ENCODE data around the gene SEMA5A. TPM values are rescaled to one million over a fixed set of nuclear protein-coding genes. Genes with fewer than 3 reads are reported as not detected.

The SEMA5A gene
- total RNA-seq, 4 donors from 2014 or later: 15.0 to 81.0 (median 52.9) TPM

- 79% methylated on average over 2 of the region's 2 CpGs for WGBS, 2 donors (ENCODE audit: low coverage in 1 of 2)
- intact Hi-C loops (cut with DNase I; ENCODE audit: low total_unique reads): no loop called here
- Histone ChIP-seq H3K4me1 (no peaks in the 10 kb centered on the region), H3K36me3 (peaks cover 0 to 4% (median 0%) of the 10 kb centered on the region in 4 donors), H3K4me3 (no peak overlapping the region), H3K27me3 (no peaks in the 10 kb centered on the region), H3K27ac (no peak overlapping the region), H3K9me3 (no peaks in the 10 kb centered on the region)
- in situ Hi-C loops (cut with MboI; ENCODE audit: low pct_ligation_motif_present in 1 of 4, low pct_unique_long_range_greater_than_20kb in 1 of 4, low sequenced_read_pairs in 3 of 4): no loop called here
- DNase-seq: no peak
- TF ChIP-seq POLR2AphosphoS5 (IDR thresholded peaks at IDR 0.05) (no peak), CTCF (IDR thresholded peaks at IDR 0.05) (no peak), POLR2A (IDR thresholded peaks at IDR 0.05) (no peak), EP300 (IDR thresholded peaks at IDR 0.05; ENCODE audit: low read depth) (no peak)
Observed at GRCh38 chr5:9040475-9040874, 505.4 kb downstream of the SEMA5A start.

- H3K9me3 ChIP-seq: no peaks in the 10 kb centered on the region
- H3K36me3 ChIP-seq: no peaks in the 10 kb centered on the region
- H3K27me3 ChIP-seq: no peaks in the 10 kb centered on the region
- H3K4me1 ChIP-seq: no peaks in the 10 kb centered on the region
- no peak for DNase-seq
- in situ Hi-C loops (cut with MboI; ENCODE audit: low pct_ligation_motif_present in 1 of 4, low pct_unique_long_range_greater_than_20kb in 1 of 4, low sequenced_read_pairs in 3 of 4): no loop called here
- no peak overlapping the region for H3K27ac ChIP-seq
- TF ChIP-seq CTCF (IDR thresholded peaks at IDR 0.05) (no peak), EP300 (IDR thresholded peaks at IDR 0.05; ENCODE audit: low read depth) (no peak), POLR2A (IDR thresholded peaks at IDR 0.05) (no peak), POLR2AphosphoS5 (IDR thresholded peaks at IDR 0.05) (no peak)
- no peak overlapping the region for H3K4me3 ChIP-seq
- WGBS, 2 donors (ENCODE audit: low coverage in 1 of 2): 35 to 49% methylated on average over 3 of the region's 3 CpGs
- intact Hi-C loops (cut with DNase I; ENCODE audit: low total_unique reads): no loop called here
Observed at GRCh38 chr5:9037048-9037447, 508.8 kb downstream of the SEMA5A start.

GRCh38 chr5:9035346-9035745 lies 510.5 kb downstream of the SEMA5A start:
- no peaks in the 10 kb centered on the region for H3K36me3 ChIP-seq
- H3K4me3 ChIP-seq: no peak overlapping the region
- intact Hi-C loops (cut with DNase I; ENCODE audit: low total_unique reads): no loop called here
- H3K4me1 ChIP-seq: no peaks in the 10 kb centered on the region
- in situ Hi-C loops (cut with MboI; ENCODE audit: low pct_ligation_motif_present in 1 of 4, low pct_unique_long_range_greater_than_20kb in 1 of 4, low sequenced_read_pairs in 3 of 4): no loop called here
- no peaks in the 10 kb centered on the region for H3K9me3 ChIP-seq
- 69 to 78% methylated on average over 3 of the region's 3 CpGs for WGBS, 2 donors (ENCODE audit: low coverage in 1 of 2)
- DNase-seq: no peak
- no peak for TF ChIP-seq EP300 (IDR thresholded peaks at IDR 0.05; ENCODE audit: low read depth)
- no peak for TF ChIP-seq POLR2A (IDR thresholded peaks at IDR 0.05)
- no peak for TF ChIP-seq POLR2AphosphoS5 (IDR thresholded peaks at IDR 0.05)
- no peak for TF ChIP-seq CTCF (IDR thresholded peaks at IDR 0.05)
- no peak overlapping the region for H3K27ac ChIP-seq
- H3K27me3 ChIP-seq: no peaks in the 10 kb centered on the region

- Histone ChIP-seq H3K4me3 (no peak overlapping the region), H3K9me3 (no peaks in the 10 kb centered on the region), H3K27ac (no peak overlapping the region), H3K27me3 (no peaks in the 10 kb centered on the region), H3K36me3 (no peaks in the 10 kb centered on the region), H3K4me1 (no peaks in the 10 kb centered on the region)
- TF ChIP-seq POLR2AphosphoS5 (IDR thresholded peaks at IDR 0.05): no peak
- WGBS, 2 donors (ENCODE audit: low coverage in 1 of 2): 93% methylated on average over 1 of the region's 1 CpG; no CpG with 5 or more reads in 1 of the 2 donors
- no peak for DNase-seq
- in situ Hi-C loops (cut with MboI; ENCODE audit: low pct_ligation_motif_present in 1 of 4, low pct_unique_long_range_greater_than_20kb in 1 of 4, low sequenced_read_pairs in 3 of 4): no loop called here
- intact Hi-C loops (cut with DNase I; ENCODE audit: low total_unique reads): no loop called here
Observed at GRCh38 chr5:9034649-9035048, 511.2 kb downstream of the SEMA5A start.

GRCh38 chr5:9033524-9033923 lies 512.4 kb downstream of the SEMA5A start:
- no peaks in the 10 kb centered on the region for H3K27me3 ChIP-seq
- intact Hi-C loops (cut with DNase I; ENCODE audit: low total_unique reads): no loop called here
- TF ChIP-seq CTCF (IDR thresholded peaks at IDR 0.05): no peak
- no peak for TF ChIP-seq EP300 (IDR thresholded peaks at IDR 0.05; ENCODE audit: low read depth)
- H3K9me3 ChIP-seq: no peaks in the 10 kb centered on the region
- DNase-seq: no peak
- H3K27ac ChIP-seq: no peak overlapping the region
- no peaks in the 10 kb centered on the region for H3K36me3 ChIP-seq
- in situ Hi-C loops (cut with MboI; ENCODE audit: low pct_ligation_motif_present in 1 of 4, low pct_unique_long_range_greater_than_20kb in 1 of 4, low sequenced_read_pairs in 3 of 4): no loop called here
- no peak overlapping the region for H3K4me3 ChIP-seq
- 38 to 59% methylated on average over 1 of the region's 1 CpG for WGBS, 2 donors (ENCODE audit: low coverage in 1 of 2)
- H3K4me1 ChIP-seq: no peaks in the 10 kb centered on the region
